ENCODE results near the gene GCK. TPM values are rescaled to one million over a fixed set of nuclear protein-coding genes. Genes with fewer than 3 reads are reported as not detected.

The GCK gene
- total RNA-seq, 1 experiment from 2014 or later = not detected

DNA sequence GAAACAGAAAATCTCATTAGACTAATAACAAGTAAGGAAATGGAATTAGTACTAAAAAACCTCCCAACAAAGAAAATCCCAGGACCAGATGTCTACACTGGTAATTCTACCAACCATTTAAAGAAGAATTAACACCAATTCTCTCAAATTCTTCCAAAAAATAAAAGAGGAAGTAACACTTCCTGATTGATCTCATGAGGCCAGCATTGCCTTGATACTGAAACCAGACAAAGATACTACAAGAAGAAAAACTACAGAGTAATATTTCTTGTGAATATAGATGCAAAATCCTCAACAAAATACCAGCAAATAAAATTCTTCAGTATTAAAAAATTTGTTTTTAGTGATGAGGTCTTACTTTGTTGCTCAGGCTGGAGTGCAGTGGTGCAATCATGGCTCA is 21.3 kb downstream of the GCK start:
- TF ChIP-seq, protein P1, sequence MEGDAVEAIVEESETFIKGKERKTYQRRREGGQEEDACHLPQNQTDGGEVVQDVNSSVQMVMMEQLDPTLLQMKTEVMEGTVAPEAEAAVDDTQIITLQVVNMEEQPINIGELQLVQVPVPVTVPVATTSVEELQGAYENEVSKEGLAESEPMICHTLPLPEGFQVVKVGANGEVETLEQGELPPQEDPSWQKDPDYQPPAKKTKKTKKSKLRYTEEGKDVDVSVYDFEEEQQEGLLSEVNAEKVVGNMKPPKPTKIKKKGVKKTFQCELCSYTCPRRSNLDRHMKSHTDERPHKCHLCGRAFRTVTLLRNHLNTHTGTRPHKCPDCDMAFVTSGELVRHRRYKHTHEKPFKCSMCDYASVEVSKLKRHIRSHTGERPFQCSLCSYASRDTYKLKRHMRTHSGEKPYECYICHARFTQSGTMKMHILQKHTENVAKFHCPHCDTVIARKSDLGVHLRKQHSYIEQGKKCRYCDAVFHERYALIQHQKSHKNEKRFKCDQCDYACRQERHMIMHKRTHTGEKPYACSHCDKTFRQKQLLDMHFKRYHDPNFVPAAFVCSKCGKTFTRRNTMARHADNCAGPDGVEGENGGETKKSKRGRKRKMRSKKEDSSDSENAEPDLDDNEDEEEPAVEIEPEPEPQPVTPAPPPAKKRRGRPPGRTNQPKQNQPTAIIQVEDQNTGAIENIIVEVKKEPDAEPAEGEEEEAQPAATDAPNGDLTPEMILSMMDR (IDR thresholded peaks at IDR 0.05; ENCODE audit: unreplicated experiment) = no peak
- Mint-ChIP-seq H3K4me1 (ENCODE audit: low read depth, unreplicated experiment) (no peaks in the 10 kb centered on the region), H3K9me3 (ENCODE audit: low read depth, unreplicated experiment) (peaks cover 2% of the 10 kb centered on the region), H3K36me3 (ENCODE audit: insufficient read depth, unreplicated experiment) (no peaks in the 10 kb centered on the region), H3K27ac (ENCODE audit: unreplicated experiment) (no peak overlapping the region), H3K4me3 (ENCODE audit: low read depth, unreplicated experiment) (no peak overlapping the region), H3K27me3 (ENCODE audit: unreplicated experiment) (peaks cover 83% of the 10 kb centered on the region)
- DNase-seq = no peak
- CTCF ChIA-PET = interaction anchor here (1.1 kb wide), 1 partner anchor 9 kb away, joined by 3 read pairs; no protein-coding TSS in a partner anchor
- BruUV-seq (replicated peaks) = no TSS peak
- intact Hi-C loops (cut with micrococcal nuclease; ENCODE audit: unreplicated experiment) = no loop called here

DNA sequence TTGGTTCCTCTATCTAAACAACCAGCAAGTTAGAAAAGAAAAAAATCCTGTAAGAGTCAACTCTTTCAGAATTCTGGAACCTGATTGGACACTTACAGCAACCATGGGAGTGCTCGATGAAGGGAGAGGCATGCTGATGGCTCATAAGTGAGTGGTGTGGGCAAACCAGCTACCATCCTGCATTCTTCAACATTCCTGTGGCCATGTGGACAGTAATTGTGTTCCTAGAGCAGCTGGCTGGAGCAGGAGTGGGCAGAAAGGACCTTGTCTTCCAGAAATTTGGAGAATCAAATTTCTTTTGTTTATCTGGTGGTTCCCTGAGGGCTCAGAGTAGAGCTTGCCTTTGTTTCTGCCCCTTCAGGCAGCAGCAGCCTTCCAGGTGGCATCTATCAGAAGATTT is 25.6 kb downstream of the GCK start:
- no peak for DNase-seq
- CTCF ChIA-PET = interaction anchor here (0.5 kb wide), 1 partner anchor 66 kb away, joined by 5 read pairs; no protein-coding TSS in a partner anchor
- no peak overlapping the region for H3K4me3 Mint-ChIP-seq (ENCODE audit: low read depth, unreplicated experiment)

DNA sequence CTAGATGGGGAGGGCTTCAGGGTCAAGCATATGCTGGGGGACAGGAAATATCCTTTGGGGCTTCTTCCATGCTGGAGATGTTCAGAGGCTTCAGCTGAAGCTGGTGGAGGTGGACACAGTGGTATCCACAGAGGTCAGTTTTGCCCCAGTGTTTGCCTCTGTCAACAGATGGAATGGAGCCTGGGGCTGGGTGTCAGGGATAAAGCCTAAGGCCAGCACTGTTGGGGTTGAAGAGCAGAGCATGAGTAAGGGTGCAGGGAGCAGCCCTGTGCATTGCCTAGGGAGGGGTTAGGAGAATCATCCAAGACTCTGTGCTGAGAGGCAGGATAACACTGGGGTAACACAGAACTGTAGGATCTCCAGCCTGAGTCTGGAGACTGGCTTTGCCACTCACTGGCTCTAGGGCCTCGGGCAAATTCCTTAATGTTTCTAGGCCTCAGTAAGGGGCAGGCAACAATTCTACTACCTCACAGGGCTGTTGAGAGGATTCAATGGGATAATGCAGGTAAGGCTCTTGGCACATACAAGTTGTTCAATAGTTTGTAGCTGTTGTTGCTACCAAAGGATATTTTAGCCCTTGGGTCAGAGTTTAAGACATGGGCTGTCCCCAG is 26.3 kb downstream of the GCK start:
- CTCF ChIA-PET = interaction anchor here (0.5 kb wide), 1 partner anchor 66 kb away, joined by 5 read pairs; no protein-coding TSS in a partner anchor
- no peak for DNase-seq
- H3K27me3 Mint-ChIP-seq (ENCODE audit: unreplicated experiment) = peaks cover 80% of the 10 kb centered on the region
- H3K4me1 Mint-ChIP-seq (ENCODE audit: low read depth, unreplicated experiment) = no peaks in the 10 kb centered on the region
- intact Hi-C loops (cut with micrococcal nuclease; ENCODE audit: unreplicated experiment) = no loop called here
- H3K9me3 Mint-ChIP-seq (ENCODE audit: low read depth, unreplicated experiment) = peaks cover 2% of the 10 kb centered on the region
- H3K4me3 Mint-ChIP-seq (ENCODE audit: low read depth, unreplicated experiment) = no peak overlapping the region
- H3K36me3 Mint-ChIP-seq (ENCODE audit: insufficient read depth, unreplicated experiment) = no peaks in the 10 kb centered on the region
- H3K27ac Mint-ChIP-seq (ENCODE audit: unreplicated experiment) = no peak overlapping the region
- BruUV-seq (replicated peaks) = no TSS peak
- TF ChIP-seq, protein P1 (IDR thresholded peaks at IDR 0.05; ENCODE audit: unreplicated experiment) = no peak

More for the DNA sequence above, 25.6 kb downstream of the GCK start:
- peaks cover 2% of the 10 kb centered on the region for H3K9me3 Mint-ChIP-seq (ENCODE audit: low read depth, unreplicated experiment)
- no peaks in the 10 kb centered on the region for H3K4me1 Mint-ChIP-seq (ENCODE audit: low read depth, unreplicated experiment)
- intact Hi-C loops (cut with micrococcal nuclease; ENCODE audit: unreplicated experiment) = no loop called here
- TF ChIP-seq, protein P1 (IDR thresholded peaks at IDR 0.05; ENCODE audit: unreplicated experiment) = no peak
- H3K27me3 Mint-ChIP-seq (ENCODE audit: unreplicated experiment) = peaks cover 77% of the 10 kb centered on the region
- BruUV-seq (replicated peaks) = no TSS peak
- no peaks in the 10 kb centered on the region for H3K36me3 Mint-ChIP-seq (ENCODE audit: insufficient read depth, unreplicated experiment)
- no peak overlapping the region for H3K27ac Mint-ChIP-seq (ENCODE audit: unreplicated experiment)

DNA sequence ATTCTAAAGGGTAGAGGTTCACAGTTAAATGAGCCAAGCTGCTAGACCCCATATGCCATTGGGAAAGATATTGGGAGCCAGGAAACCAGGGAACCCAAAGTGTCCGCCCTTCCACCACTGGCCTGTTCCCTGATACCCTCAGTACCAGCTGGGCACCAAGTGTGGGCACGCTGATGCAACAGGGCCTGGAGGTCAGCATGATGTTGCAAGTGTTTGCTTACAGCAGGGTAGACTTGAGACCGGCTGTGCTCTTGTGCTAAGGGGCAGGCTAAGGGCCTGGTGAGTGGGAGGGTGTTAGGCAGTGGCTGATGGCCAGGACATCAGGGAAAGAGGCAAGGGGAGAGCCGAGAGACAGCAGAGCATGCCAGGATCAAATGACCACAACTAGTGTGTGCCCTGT is 27.1 kb downstream of the GCK start:
- Mint-ChIP-seq H3K27ac (ENCODE audit: unreplicated experiment) (no peak overlapping the region), H3K4me1 (ENCODE audit: low read depth, unreplicated experiment) (no peaks in the 10 kb centered on the region), H3K4me3 (ENCODE audit: low read depth, unreplicated experiment) (no peak overlapping the region), H3K36me3 (ENCODE audit: insufficient read depth, unreplicated experiment) (no peaks in the 10 kb centered on the region), H3K27me3 (ENCODE audit: unreplicated experiment) (peaks cover 84% of the 10 kb centered on the region), H3K9me3 (ENCODE audit: low read depth, unreplicated experiment) (peaks cover 2% of the 10 kb centered on the region)
- TF ChIP-seq, protein P1 (IDR thresholded peaks at IDR 0.05; ENCODE audit: unreplicated experiment) = no peak
- DNase-seq = no peak
- CTCF ChIA-PET = no interaction called here
- BruUV-seq (replicated peaks) = no TSS peak
- intact Hi-C loops (cut with micrococcal nuclease; ENCODE audit: unreplicated experiment) = no loop called here

Data from Calu3 (cell line).